HCT116 (cell line): Measurements from ENCODE around the gene HGFAC. TPM values are rescaled to one million over a fixed set of nuclear protein-coding genes. Genes with fewer than 3 reads are reported as not detected.

Source experiments
- ATAC-seq: fragments of 200-7000 bp; cut with Tn5 transposase; 2 replicates; pipeline ENCODE4 v1.9.1; 2020; ENCODE audit warnings: mild to moderate bottlenecking, moderate library complexity
- BruUV-seq: library from RNA; stranded (reverse); fragments of 400-500 nt; replicated peaks from 2 replicates; lab custom pipeline; 2021; lab: Mats Ljungman, UMichigan
- CTCF ChIA-PET: fragments of 300-600 bp; sonication (Branson Sonifier 250); formaldehyde crosslinking; loops from one replicate; lab custom pipeline; 2021; ENCODE audit warnings: antibody characterized with exemption; lab: Charles Lee
- POLR2A ChIA-PET: fragments of 300-600, 350-600 bp; sonication (Branson Sonifier 250); formaldehyde crosslinking; loops from one replicate; lab custom pipeline; 2021; ENCODE audit warnings: antibody characterized with exemption; lab: Charles Lee
- RAD21 ChIA-PET, 2 experiments: fragments of 300-600 bp; sonication (Branson Sonifier 250); formaldehyde crosslinking; loops; one replicate each; lab custom pipeline; 2023; ENCODE audit warnings: low total read pairs in 2 of 2; ENCODE audit not compliant: uncharacterized antibody in 2 of 2, unreplicated experiment in 2 of 2, low non-redundant PET in 1 of 2; lab: Charles Lee
- DNase-seq: peaks from one replicate; pipeline ENCODE4 v3.0.0-alpha.2; 2010; ENCODE audit warnings: low read depth, low spot score
- H2AFZ ChIP-seq: fragments of 200-600 bp; shearing (Covaris generic), sonication (generic); 2 replicates; pipeline ENCODE4 v1.6.1; 2017; ENCODE audit warnings: low read depth, mixed run types, mixed read lengths, antibody characterized with exemption, low read length; ENCODE audit not compliant: poor library complexity, severe bottlenecking
- H3K27ac ChIP-seq: 2 replicates; pipeline ENCODE4 v1.5.1; 2012; ENCODE audit warnings: low read depth, low read length
- H3K27me3 ChIP-seq: fragments of 200-600 bp; sonication (generic); 2 replicates; pipeline ENCODE4 v1.6.1; 2016; ENCODE audit warnings: mixed run types, low read length, mixed read lengths; ENCODE audit not compliant: insufficient read depth
- H3K36me3 ChIP-seq, 2 experiments: fragments of 200-500 bp in 1 of 2; fragments of 200-600 bp in 1 of 2; sonication (Bioruptor generic) in 1 of 2; sonication (generic) in 1 of 2; 2 replicates each; pipeline versions ENCODE4 v1.5.1 to v1.6.1; 2014 to 2016; ENCODE audit warnings: low read length in 2 of 2, inconsistent platforms in 1 of 2, mixed read lengths in 1 of 2, mixed run types in 1 of 2; ENCODE audit not compliant: insufficient read depth in 2 of 2, control insufficient read depth in 1 of 2
- H3K4me1 ChIP-seq, 2 experiments: fragments of 200-600 bp in 1 of 2; sonication (generic) in 1 of 2; 2 replicates each; pipeline versions ENCODE4 v1.5.1 to v1.6.1; 2012 to 2017; ENCODE audit warnings: low read length in 2 of 2, inconsistent platforms in 1 of 2, mild to moderate bottlenecking in 1 of 2, mixed read lengths in 1 of 2, mixed run types in 1 of 2, moderate library complexity in 1 of 2; ENCODE audit not compliant: insufficient read depth in 2 of 2, control insufficient read depth in 1 of 2
- H3K4me2 ChIP-seq: fragments of 200-600 bp; sonication (generic); 2 replicates; pipeline ENCODE4 v1.6.1; 2017; ENCODE audit warnings: mixed run types, low read length, mixed read lengths
- H3K4me3 ChIP-seq, 2 experiments: fragments of 200-600 bp in 1 of 2; sonication (generic) in 1 of 2; replicated peaks in 1 of 2; 2 replicates each; pipeline ENCODE4 v1.5.1; 2011 to 2016; ENCODE audit warnings: low read length in 2 of 2, control low read depth in 1 of 2, low read depth in 1 of 2, mild to moderate bottlenecking in 1 of 2, mixed read lengths in 1 of 2, mixed run types in 1 of 2
- H3K79me2 ChIP-seq: fragments of 200-600 bp; sonication (generic); 2 replicates; pipeline ENCODE4 v1.6.1; 2017; ENCODE audit warnings: mild to moderate bottlenecking, mixed run types, low read length, moderate library complexity, mixed read lengths; ENCODE audit not compliant: insufficient read depth
- H3K9ac ChIP-seq: fragments of 200-600 bp; sonication (generic); 2 replicates; pipeline ENCODE4 v1.6.1; 2016; ENCODE audit warnings: low read length, mixed read lengths
- H3K9me2 ChIP-seq: fragments of 200-600 bp; sonication (generic), shearing (Covaris generic); 2 replicates; pipeline ENCODE4 v1.6.1; 2017; ENCODE audit warnings: mixed run types, mild to moderate bottlenecking, moderate library complexity; ENCODE audit not compliant: insufficient read depth
- H3K9me3 ChIP-seq, 2 experiments: fragments of 200-500 bp in 1 of 2; fragments of 200-600 bp in 1 of 2; sonication (Bioruptor generic) in 1 of 2; sonication (generic) in 1 of 2; 2 replicates each; pipeline ENCODE4 v1.6.1; 2014 to 2017; ENCODE audit warnings: low read length in 2 of 2, mixed read lengths in 2 of 2, inconsistent platforms in 1 of 2, low read depth in 1 of 2, mild to moderate bottlenecking in 1 of 2, mixed run types in 1 of 2, moderate library complexity in 1 of 2; ENCODE audit not compliant: control insufficient read depth in 1 of 2, insufficient read depth in 1 of 2
- H4K20me1 ChIP-seq: fragments of 200-600 bp; sonication (generic), shearing (Covaris generic); 2 replicates; pipeline ENCODE4 v1.6.1; 2017; ENCODE audit warnings: mixed run types, mild to moderate bottlenecking, moderate library complexity; ENCODE audit not compliant: insufficient read depth
- ATF3 ChIP-seq: IDR thresholded peaks from 2 replicates; pipeline ENCODE4 v1.6.1; 2012
- CEBPB ChIP-seq: IDR thresholded peaks from 2 replicates; pipeline ENCODE4 v1.6.1; 2012; ENCODE audit warnings: low read depth
- EGR1 ChIP-seq: IDR thresholded peaks from 2 replicates; pipeline ENCODE4 v1.6.1; 2012; ENCODE audit warnings: low read depth
- EZH2 ChIP-seq: fragments of 200-600 bp; sonication (generic); IDR thresholded peaks from 2 replicates; pipeline ENCODE4 v1.6.1; 2017; ENCODE audit warnings: antibody characterized with exemption, mixed run types
- EZH2phosphoT487 ChIP-seq: fragments of 200-600 bp; IDR thresholded peaks from 2 replicates; pipeline ENCODE4 v1.6.1; 2018; ENCODE audit warnings: antibody characterized with exemption, borderline replicate concordance
- FOSL1 ChIP-seq: IDR thresholded peaks from 2 replicates; pipeline ENCODE4 v1.6.1; 2012; ENCODE audit warnings: low read depth
- JUND ChIP-seq: IDR thresholded peaks from 2 replicates; pipeline ENCODE4 v1.6.1; 2012
- POLR2A ChIP-seq: IDR thresholded peaks from 2 replicates; pipeline ENCODE4 v1.7.0; 2011; ENCODE audit warnings: borderline replicate concordance; ENCODE audit not compliant: insufficient read depth, insufficient read length; ENCODE audit errors: extremely low read depth
- POLR2AphosphoS5 ChIP-seq: IDR thresholded peaks from 2 replicates; pipeline ENCODE4 v1.6.1; 2011; ENCODE audit warnings: mild to moderate bottlenecking, low read depth, low read length, moderate library complexity
- RAD21 ChIP-seq: IDR thresholded peaks from 2 replicates; pipeline ENCODE4 v1.6.1; 2012; ENCODE audit warnings: low read depth, mild to moderate bottlenecking
- REST ChIP-seq: IDR thresholded peaks from 2 replicates; pipeline ENCODE4 v1.6.1; 2012; ENCODE audit warnings: low read depth
- SIN3A ChIP-seq: IDR thresholded peaks from 2 replicates; pipeline ENCODE4 v1.6.1; 2012; ENCODE audit warnings: low read depth
- SP1 ChIP-seq: IDR thresholded peaks from 2 replicates; pipeline ENCODE4 v1.6.1; 2012; ENCODE audit warnings: low read depth
- SRF ChIP-seq: IDR thresholded peaks from 2 replicates; pipeline ENCODE4 v1.6.1; 2012; ENCODE audit warnings: low read depth
- TCF7L2 ChIP-seq: IDR thresholded peaks from 2 replicates; pipeline ENCODE4 v1.7.0; 2011; ENCODE audit warnings: borderline replicate concordance, inconsistent platforms; ENCODE audit not compliant: insufficient read depth, insufficient read length; ENCODE audit errors: extremely low read depth
- YY1 ChIP-seq: IDR thresholded peaks from 2 replicates; pipeline ENCODE4 v1.6.1; 2011; ENCODE audit warnings: low read length, low read depth, moderate library complexity, mild to moderate bottlenecking; ENCODE audit not compliant: insufficient replicate concordance; ENCODE audit errors: extremely low read depth
- ZBTB33 ChIP-seq: IDR thresholded peaks from 2 replicates; pipeline ENCODE4 v1.6.1; 2011; ENCODE audit warnings: mild to moderate bottlenecking, low read length, moderate library complexity; ENCODE audit not compliant: insufficient replicate concordance; ENCODE audit errors: extremely low read depth
- ZNF274 ChIP-seq: fragments of 200-500 bp; sonication (Bioruptor generic); IDR thresholded peaks from 2 replicates; pipeline ENCODE4 v1.6.1; 2014; ENCODE audit warnings: mild to moderate bottlenecking, low read depth, low read length, inconsistent platforms
- intact Hi-C: fragments of 100-400 bp; cut with micrococcal nuclease; formaldehyde crosslinking; loops from 2 replicates; pipeline ENCODE4 v1.10.0; 2022
- total RNA-seq: library from RNA; stranded (reverse); gene quantifications from one replicate; pipeline ENCODE4 v1.2.1, GENCODE V29; 2021; ENCODE audit not compliant: unreplicated experiment

HGFAC gene
- total RNA-seq, 1 experiment from 2014 or later = 1.1 TPM

GRCh38 chr4:3446631-3447320 is 5.0 kb downstream of the HGFAC start:
- H3K4me3 ChIP-seq = no peak overlapping the region
- H3K4me1 ChIP-seq = peaks cover 0 to 1% of the 10 kb centered on the region in 2 experiments; a peak in 2 of 4 replicates
- ATAC-seq = no peak
- no peaks in the 10 kb centered on the region for H3K9me2 ChIP-seq
- H2AFZ ChIP-seq = no peak overlapping the region
- intact Hi-C loops = no loop called here
- H4K20me1 ChIP-seq = no peaks in the 10 kb centered on the region
- ChIA-PET RAD21 (no interaction called here), POLR2A (no interaction called here), CTCF (no interaction called here)
- no peaks in the 10 kb centered on the region for H3K9me3 ChIP-seq
- no peaks in the 10 kb centered on the region for H3K79me2 ChIP-seq
- no peak overlapping the region for H3K9ac ChIP-seq
- H3K27me3 ChIP-seq = no peaks in the 10 kb centered on the region
- no peak for DNase-seq
- TF ChIP-seq SRF (no peak), ATF3 (no peak), POLR2AphosphoS5 (no peak), EZH2phosphoT487 (no peak), JUND (no peak), CEBPB (no peak), ZBTB33 (no peak), YY1 (no peak), EZH2 (no peak), SP1 (no peak), EGR1 (no peak), TCF7L2 (no peak), ZNF274 (no peak), REST (no peak), FOSL1 (no peak), RAD21 (no peak), SIN3A (no peak), POLR2A (no peak)
- no peak overlapping the region for H3K4me2 ChIP-seq
- no TSS peak for BruUV-seq
- no peak overlapping the region for H3K27ac ChIP-seq
- H3K36me3 ChIP-seq = no peaks in the 10 kb centered on the region
